ENCODE data around the gene DBP.
"Not testable (repeated sequence)": the region's sequence is repeated elsewhere in the genome, so short reads cannot be mapped to it uniquely, and the experiment has no call there.

DBP gene

GRCh38 chr19:48636859-48637448 is at the start of gene DBP:
TSS of gene DBP (minus strand) at chr19:48637379. CDS start at chr19:48636994, 385 bp downstream.
- DNase-seq (ENCODE audit: low read depth), result no peak

- not testable (repeated sequence) for DNase-seq (ENCODE audit: low read depth)
Observed at GRCh38 chr19:48686637-48687036, 49.5 kb upstream of the DBP start.

GRCh38 chr19:48686088-48686487 is 48.9 kb upstream of the DBP start:
- no peak for DNase-seq (ENCODE audit: low read depth)

- DNase-seq (ENCODE audit: low read depth), result no peak
Observed at GRCh38 chr19:48685583-48685982, 48.4 kb upstream of the DBP start.

- DNase-seq (ENCODE audit: low read depth), result peak; percentile 28
Observed at GRCh38 chr19:48683349-48683748, 46.2 kb upstream of the DBP start.

GRCh38 chr19:48681127-48681470 is 43.9 kb upstream of the DBP start:
- DNase-seq (ENCODE audit: low read depth), result no peak

- DNase-seq (ENCODE audit: low read depth), result no peak
Observed at GRCh38 chr19:48680436-48681126, 43.4 kb upstream of the DBP start.

- DNase-seq (ENCODE audit: low read depth), result not testable (repeated sequence)
Observed at GRCh38 chr19:48680006-48680405, 42.8 kb upstream of the DBP start.

- no peak for DNase-seq (ENCODE audit: low read depth)
Observed at GRCh38 chr19:48678201-48678600, 41.0 kb upstream of the DBP start.

GRCh38 chr19:48676887-48677286 is 39.7 kb upstream of the DBP start:
- no peak for DNase-seq (ENCODE audit: low read depth)

GRCh38 chr19:48676487-48676886 is 39.3 kb upstream of the DBP start:
- no peak for DNase-seq (ENCODE audit: low read depth)

GRCh38 chr19:48674921-48675824 is 38.0 kb upstream of the DBP start:
- peak; percentile 57 for DNase-seq (ENCODE audit: low read depth)

GRCh38 chr19:48674216-48674809 is 37.1 kb upstream of the DBP start:
- no peak for DNase-seq (ENCODE audit: low read depth)

GRCh38 chr19:48673436-48674100 is 36.4 kb upstream of the DBP start:
- DNase-seq (ENCODE audit: low read depth), result no peak

- no peak for DNase-seq (ENCODE audit: low read depth)
Observed at GRCh38 chr19:48672994-48673393, 35.8 kb upstream of the DBP start, which contains the start of gene NTN5. TSS of gene NTN5 (minus strand) at chr19:48673017. CDS start at chr19:48670986, 2,031 bp downstream.

- no peak for DNase-seq (ENCODE audit: low read depth)
Observed at GRCh38 chr19:48671446-48671995, 34.3 kb upstream of the DBP start.

- DNase-seq (ENCODE audit: low read depth), result no peak
Observed at GRCh38 chr19:48670699-48671445, 33.7 kb upstream of the DBP start.

- DNase-seq (ENCODE audit: low read depth), result no peak
Observed at GRCh38 chr19:48669903-48670668, 32.9 kb upstream of the DBP start.

- no peak for DNase-seq (ENCODE audit: low read depth)
Observed at GRCh38 chr19:48668761-48669160, 31.6 kb upstream of the DBP start.

GRCh38 chr19:48668332-48668731 is 31.2 kb upstream of the DBP start:
- DNase-seq (ENCODE audit: low read depth), result no peak
